B cell (primary cell): ENCODE measurements around the gene CDK5R2. TPM values are rescaled to one million over a fixed set of nuclear protein-coding genes. Genes with fewer than 3 reads are reported as not detected.

Source experiments
- ATAC-seq: fragments of 200-7000 bp; cut with Tn5 transposase; one replicate; pipeline ENCODE4 v1.10.0; 2021; ENCODE audit warnings: low read depth, mild to moderate bottlenecking, moderate number of reproducible peaks, moderate library complexity
- CTCF ChIA-PET: fragments of 350-600 bp; sonication (Branson Sonifier 250); formaldehyde crosslinking; loops from one replicate; lab custom pipeline; 2021; ENCODE audit warnings: antibody characterized with exemption, inconsistent platforms; lab: Charles Lee
- POLR2A ChIA-PET: fragments of 350-600 bp; sonication (Branson Sonifier 250); formaldehyde crosslinking; loops from one replicate; lab custom pipeline; 2021; ENCODE audit warnings: antibody characterized with exemption; lab: Charles Lee
- DNase-seq: peaks from one replicate; pipeline ENCODE4 v3.0.0; 2013
- H2AFZ ChIP-seq: 2 replicates; pipeline ENCODE4 v1.6.1; 2012; ENCODE audit warnings: mild to moderate bottlenecking, low read depth, low read length; ENCODE audit not compliant: insufficient read depth, poor library complexity, severe bottlenecking
- H3K27ac ChIP-seq, 2 donors: 1 replicate in 1 of 2; 2 replicates in 1 of 2; pipeline ENCODE4 v1.5.1; 2012 to 2013; ENCODE audit warnings: low read length in 2 of 2, mild to moderate bottlenecking in 2 of 2, moderate library complexity in 1 of 2
- H3K27me3 ChIP-seq, 4 experiments: fragments of 200-600 bp in 1 of 4; sonication (generic) in 1 of 4; replicated peaks in 1 of 4; 1 replicate in 2 of 4; 2 replicates in 2 of 4; pipeline versions ENCODE4 v1.6.1 to v1.7.0; 2013 to 2016; ENCODE audit warnings: low read length in 3 of 4, mild to moderate bottlenecking in 2 of 4, mixed read lengths in 1 of 4, moderate library complexity in 1 of 4; ENCODE audit not compliant: insufficient read depth in 4 of 4, control insufficient read depth in 3 of 4; ENCODE audit errors: control extremely low read depth in 1 of 4
- H3K36me3 ChIP-seq, 2 experiments: replicated peaks in 1 of 2; 1 replicate in 1 of 2; 2 replicates in 1 of 2; pipeline versions ENCODE4 v1.6.1 to v1.7.1; 2013; ENCODE audit warnings: low read length in 1 of 2; ENCODE audit not compliant: insufficient read depth in 2 of 2, control insufficient read depth in 1 of 2; ENCODE audit errors: control extremely low read depth in 1 of 2, extremely low read depth in 1 of 2
- H3K4me1 ChIP-seq, 2 donors: fragments of 200-600 bp in 1 of 2; sonication (generic) in 1 of 2; 1 replicate in 1 of 2; 2 replicates in 1 of 2; pipeline versions ENCODE4 v1.5.1 to v1.6.1; 2013 to 2017; ENCODE audit warnings: low read length in 2 of 2; ENCODE audit not compliant: control insufficient read depth in 2 of 2, insufficient read depth in 2 of 2
- H3K4me2 ChIP-seq: replicated peaks from 2 replicates; pipeline ENCODE3; 2012; ENCODE audit warnings: mild to moderate bottlenecking, low read depth, low read length; ENCODE audit not compliant: poor library complexity, severe bottlenecking
- H3K4me3 ChIP-seq, 5 experiments: fragments of 200-600 bp in 1 of 5; sonication (generic) in 1 of 5; 1 replicate in 3 of 5; 2 replicates in 2 of 5; pipeline versions ENCODE4 v1.5.1 to v1.7.0; 2011 to 2016; ENCODE audit warnings: low read length in 4 of 5, mild to moderate bottlenecking in 4 of 5, low read depth in 2 of 5, control low read depth in 1 of 5, moderate library complexity in 1 of 5; ENCODE audit not compliant: insufficient read depth in 1 of 5; ENCODE audit errors: control extremely low read depth in 1 of 5, extremely low read depth in 1 of 5
- H3K79me2 ChIP-seq: fragments of 200-600 bp; sonication (generic); one replicate; pipeline ENCODE4 v1.6.0; 2016; ENCODE audit warnings: low read length; ENCODE audit not compliant: control insufficient read depth, insufficient read depth
- H3K9ac ChIP-seq: fragments of 200-600 bp; sonication (generic); 2 replicates; pipeline ENCODE4 v1.6.1; 2017; ENCODE audit warnings: mild to moderate bottlenecking, low read length, moderate library complexity
- H3K9me3 ChIP-seq, 3 donors: one replicate each; pipeline versions ENCODE4 v1.6.1 to v1.7.1; 2013; ENCODE audit warnings: low read length in 2 of 3; ENCODE audit not compliant: control insufficient read depth in 2 of 3, insufficient read depth in 1 of 3; ENCODE audit errors: control extremely low read depth in 1 of 3
- H4K20me1 ChIP-seq: 2 replicates; pipeline ENCODE4 v1.6.0; 2012; ENCODE audit warnings: mild to moderate bottlenecking, low read length; ENCODE audit not compliant: insufficient read depth, control insufficient read depth, poor library complexity, severe bottlenecking
- H3K27ac Mint-ChIP-seq: one replicate; pipeline ENCODE4 v1.8.0; 2021; ENCODE audit warnings: mixed read lengths
- H3K27me3 Mint-ChIP-seq: one replicate; pipeline ENCODE4 v1.8.0; 2021; ENCODE audit warnings: mixed read lengths
- H3K4me1 Mint-ChIP-seq: one replicate; pipeline ENCODE4 v1.8.0; 2021; ENCODE audit warnings: mixed read lengths
- H3K4me3 Mint-ChIP-seq: one replicate; pipeline ENCODE4 v1.8.0; 2021; ENCODE audit warnings: mixed read lengths
- H3K9me3 Mint-ChIP-seq: one replicate; pipeline ENCODE4 v1.8.0; 2022; ENCODE audit warnings: mixed read lengths; ENCODE audit not compliant: insufficient read depth
- CTCF ChIP-seq: fragments of 200-600 bp; IDR thresholded peaks from one replicate; pipeline ENCODE4 v1.8.0; 2022; ENCODE audit warnings: antibody characterized with exemption, mild to moderate bottlenecking
- EZH2 ChIP-seq: IDR thresholded peaks from 2 replicates; pipeline ENCODE4 v1.6.1; 2012; ENCODE audit warnings: borderline replicate concordance, low read depth, mild to moderate bottlenecking, moderate library complexity, low read length; ENCODE audit not compliant: insufficient read depth, poor library complexity, severe bottlenecking
- WGBS: methylation state at CpG from one replicate; pipeline ENCODE4 v1.1.5; 2013; ENCODE audit warnings: missing lambda C conversion rate; ENCODE audit not compliant: insufficient coverage; 5-methylcytosine and 5-hydroxymethylcytosine counted together
- intact Hi-C: fragments of 100-400 bp; cut with micrococcal nuclease; formaldehyde crosslinking; loops from one replicate; pipeline ENCODE4 v1.10.0; 2022
- polyA plus RNA-seq: library from polyadenylated mRNA; depleted of rRNA; stranded (reverse); fragments of >200 nt; gene quantifications from 2 replicates; pipeline ENCODE4 v1.2.3, GENCODE V29; 2012
- total RNA-seq, 2 donors: library from RNA; stranded (reverse); fragments of 120-200 nt in 1 of 2; gene quantifications; 1 replicate in 1 of 2; 2 replicates in 1 of 2; pipeline versions ENCODE4 v1.2.3 to v1.2.4, GENCODE V29; 2013 to 2022

CDK5R2 gene
- total and polyA plus RNA-seq, 2 donors (not counting 1 experiment from before 2014, with no cell fraction given) = not detected

GRCh38 chr2:218995972-218996711 lies 36.7 kb downstream of the CDK5R2 start:
- WGBS = 7% methylated on average over 31 of the region's 43 CpGs
- Histone ChIP-seq H3K27ac (no peak overlapping the region), H3K9me3 (peaks cover 0 to 31% (median 0%) of the 10 kb centered on the region in 3 donors), H3K4me2 (peak overlapping the region; percentile 74), H4K20me1 (no peaks in the 10 kb centered on the region), H3K4me3 (peak overlapping the region in 1 of 5 experiments; percentile 24), H3K9ac (peak overlapping the region; percentile 32), H3K36me3 (no peaks in the 10 kb centered on the region), H3K27me3 (peaks cover 0 to 91% (median 57%) of the 10 kb centered on the region in 4 experiments), H3K4me1 (peaks cover 29 to 46% of the 10 kb centered on the region in 2 donors), H3K79me2 (no peaks in the 10 kb centered on the region), H2AFZ (peak overlapping the region; percentile 54)
- H3K9me3 Mint-ChIP-seq = no peaks in the 10 kb centered on the region
- H3K27ac Mint-ChIP-seq = no peak overlapping the region
- ChIA-PET POLR2A (interaction anchor here (0.6 kb wide), 1 partner anchor 504 kb away, joined by 6 read pairs; no protein-coding TSS in a partner anchor), CTCF (interaction anchor here (0.5 to 3.3 kb wide), 11 partner anchors 8 to 163 kb away, joined by 3 to 17 read pairs (median 4); no protein-coding TSS in a partner anchor)
- peak overlapping the region; percentile 26 for H3K4me3 Mint-ChIP-seq
- intact Hi-C loops = loop anchor here (10.0 kb wide), 1 partner anchor 59 kb away; no protein-coding TSS in a partner anchor
- H3K27me3 Mint-ChIP-seq = peaks cover 60% of the 10 kb centered on the region
- TF ChIP-seq CTCF (peak; percentile 79), EZH2 (no peak)
- H3K4me1 Mint-ChIP-seq = peaks cover 21% of the 10 kb centered on the region
- ATAC-seq = peak; percentile 80
- peak; percentile 81 for DNase-seq

- POLR2A ChIA-PET = interaction anchor here (0.6 kb wide), 1 partner anchor 503 kb away, joined by 6 read pairs; no protein-coding TSS in a partner anchor
- Mint-ChIP-seq H3K27me3 (peaks cover 53% of the 10 kb centered on the region), H3K4me1 (peaks cover 24% of the 10 kb centered on the region), H3K4me3 (no peak overlapping the region), H3K27ac (no peak overlapping the region), H3K9me3 (no peaks in the 10 kb centered on the region)
- Histone ChIP-seq H3K4me3 (no peak overlapping the region), H2AFZ (no peak overlapping the region), H3K27me3 (peaks cover 0 to 90% (median 52%) of the 10 kb centered on the region in 4 experiments), H3K79me2 (no peaks in the 10 kb centered on the region), H3K9ac (no peak overlapping the region), H3K4me2 (no peak overlapping the region), H4K20me1 (no peaks in the 10 kb centered on the region), H3K9me3 (peaks cover 0 to 29% (median 0%) of the 10 kb centered on the region in 3 donors), H3K4me1 (peaks cover 36 to 53% of the 10 kb centered on the region in 2 donors), H3K36me3 (no peaks in the 10 kb centered on the region), H3K27ac (no peak overlapping the region)
- CTCF ChIA-PET = interaction anchor here (0.8 to 3.3 kb wide), 5 partner anchors 8 to 122 kb away, joined by 3 to 17 read pairs (median 4); no protein-coding TSS in a partner anchor
- no peak for ATAC-seq
- 58% methylated on average over 3 of the region's 4 CpGs for WGBS
- TF ChIP-seq EZH2 = no peak
- TF ChIP-seq CTCF = no peak
- DNase-seq = no peak
- intact Hi-C loops = loop anchor here (10.0 kb wide), 1 partner anchor 58 kb away; no protein-coding TSS in a partner anchor
Observed at GRCh38 chr2:218996937-218997336, 37.5 kb downstream of the CDK5R2 start.
